ENCODE data around the gene SH3TC2. TPM values are rescaled to one million over a fixed set of nuclear protein-coding genes. Genes with fewer than 3 reads are reported as not detected.

SH3TC2 gene
- polyA plus RNA-seq, 2 donors: 1.4 to 5.1 TPM

- Histone ChIP-seq H3K27me3 (ENCODE audit: control insufficient read depth in 1 of 2, insufficient read depth in 2 of 2, low read length in 2 of 2) (no peaks in the 10 kb centered on the region), H3K9me3 (ENCODE audit: control insufficient read depth in 2 of 2, insufficient read depth in 1 of 2, low read depth in 1 of 2, low read length in 1 of 2) (no peaks in the 10 kb centered on the region), H3K27ac (ENCODE audit: low read depth in 2 of 2, low read length in 1 of 2) (peak overlapping the region in 1 of 2 donors; percentile 16), H3K4me3 (ENCODE audit: low read depth in 1 of 2, low read length in 2 of 2) (no peak overlapping the region), H3K36me3 (ENCODE audit: control insufficient read depth in 2 of 2, insufficient read depth in 2 of 2, low read length in 1 of 2) (no peaks in the 10 kb centered on the region), H3K4me1 (ENCODE audit: control insufficient read depth in 2 of 2, insufficient read depth in 2 of 2, low read length in 1 of 2) (peaks cover 5 to 14% of the 10 kb centered on the region in 2 donors)
- WGBS, 2 donors: 65% methylated on average over 3 of the region's 3 CpGs
Measured at GRCh38 chr5:148956477-148957385, 106.1 kb downstream of the SH3TC2 start.

Other genes starting within 250 kb of the SH3TC2 start
- 1 to 10 TPM; 2.1 to 2.8 TPM for gene ADRB2, start 236.5 kb downstream of the SH3TC2 start, polyA plus RNA-seq
- 10 to 100 TPM; 17.1 to 56.2 TPM for gene ABLIM3, start 78.4 kb upstream of the SH3TC2 start, polyA plus RNA-seq
- gene AFAP1L1, start 208.8 kb upstream of the SH3TC2 start, polyA plus RNA-seq: 1 to 10 TPM; 2.1 to 2.6 TPM

Data from esophagus (tissue), 2 donors.